HG03520 (cell line): ENCODE data around the gene CANX.

ENCODE experiments used
- ATAC-seq: cut with Tn5 transposase; IDR thresholded peaks from one replicate; pipeline ENCODE4 v1.9.1; 2021; ENCODE audit warnings: mild to moderate bottlenecking, moderate library complexity; ENCODE audit not compliant: unreplicated experiment

The CANX gene

GRCh38 chr5:179773686-179774040, 74.9 kb downstream of the CANX start:
- ATAC-seq = no peak

- no peak for ATAC-seq
These were observed 75.7 kb downstream of the CANX start for GRCh38 chr5:179774442-179774841.

- no peak for ATAC-seq
These were observed 77.7 kb downstream of the CANX start for GRCh38 chr5:179776411-179776938.

- ATAC-seq = no peak
These were observed 78.7 kb downstream of the CANX start for GRCh38 chr5:179777456-179777855.

GRCh38 chr5:179777909-179778308, 79.1 kb downstream of the CANX start:
- no peak for ATAC-seq

GRCh38 chr5:179778591-179778990, 79.8 kb downstream of the CANX start:
- ATAC-seq = no peak

- no peak for ATAC-seq
These were observed 81.1 kb downstream of the CANX start for GRCh38 chr5:179779826-179780225.

GRCh38 chr5:179780362-179780761, 81.6 kb downstream of the CANX start:
- ATAC-seq = no peak
